Measurements from ENCODE around the gene SH3BP2. TPM values are rescaled to one million over a fixed set of nuclear protein-coding genes. Genes with fewer than 3 reads are reported as not detected.

The SH3BP2 gene
- polyA plus RNA-seq, 1 experiment = 14.8 TPM

DNA sequence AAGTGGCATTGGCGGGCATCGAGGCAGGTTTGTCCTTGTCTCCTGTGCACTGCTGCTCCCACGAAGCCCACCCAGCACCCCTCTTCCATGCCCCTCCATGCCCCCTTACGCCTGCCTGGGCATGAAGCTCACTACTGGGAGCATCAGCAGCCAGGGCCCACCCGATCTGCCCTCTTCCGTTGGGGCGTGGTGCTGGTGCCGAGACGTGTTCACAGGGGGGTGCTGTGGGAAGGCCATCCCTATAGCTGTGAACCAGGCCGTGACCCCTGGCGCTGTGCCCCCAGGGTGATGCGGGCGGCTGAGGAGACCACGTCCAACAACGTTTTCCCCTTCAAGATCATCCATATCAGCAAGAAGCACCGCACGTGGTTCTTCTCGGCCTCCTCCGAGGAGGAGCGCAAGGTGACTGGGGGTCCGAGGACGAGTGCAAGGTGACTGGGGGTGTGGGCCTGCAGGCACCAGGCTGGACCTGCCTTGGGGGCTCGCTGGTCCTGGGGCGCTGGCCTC lies 31.5 kb downstream of the SH3BP2 start:
- no peaks in the 10 kb centered on the region for H3K27me3 ChIP-seq (ENCODE audit: control insufficient read depth, insufficient read depth, low read length)
- no peak for DNase-seq (ENCODE audit: low read depth, low spot score)
- peaks cover 13% of the 10 kb centered on the region; the same call in 1 of the 2 replicates for H3K9me3 ChIP-seq (ENCODE audit: control insufficient read depth, insufficient read depth, low read length)
- H3K27ac ChIP-seq (ENCODE audit: low read depth, low read length) = no peak overlapping the region
- no peak overlapping the region for H3K4me3 ChIP-seq (ENCODE audit: low read depth, low read length)
- ChIA-PET CTCF (interaction anchor here (0.6 kb wide), 1 partner anchor 96 kb away, joined by 9 read pairs; no protein-coding TSS in a partner anchor), POLR2A (no interaction called here)
- TF ChIP-seq, protein P1, sequence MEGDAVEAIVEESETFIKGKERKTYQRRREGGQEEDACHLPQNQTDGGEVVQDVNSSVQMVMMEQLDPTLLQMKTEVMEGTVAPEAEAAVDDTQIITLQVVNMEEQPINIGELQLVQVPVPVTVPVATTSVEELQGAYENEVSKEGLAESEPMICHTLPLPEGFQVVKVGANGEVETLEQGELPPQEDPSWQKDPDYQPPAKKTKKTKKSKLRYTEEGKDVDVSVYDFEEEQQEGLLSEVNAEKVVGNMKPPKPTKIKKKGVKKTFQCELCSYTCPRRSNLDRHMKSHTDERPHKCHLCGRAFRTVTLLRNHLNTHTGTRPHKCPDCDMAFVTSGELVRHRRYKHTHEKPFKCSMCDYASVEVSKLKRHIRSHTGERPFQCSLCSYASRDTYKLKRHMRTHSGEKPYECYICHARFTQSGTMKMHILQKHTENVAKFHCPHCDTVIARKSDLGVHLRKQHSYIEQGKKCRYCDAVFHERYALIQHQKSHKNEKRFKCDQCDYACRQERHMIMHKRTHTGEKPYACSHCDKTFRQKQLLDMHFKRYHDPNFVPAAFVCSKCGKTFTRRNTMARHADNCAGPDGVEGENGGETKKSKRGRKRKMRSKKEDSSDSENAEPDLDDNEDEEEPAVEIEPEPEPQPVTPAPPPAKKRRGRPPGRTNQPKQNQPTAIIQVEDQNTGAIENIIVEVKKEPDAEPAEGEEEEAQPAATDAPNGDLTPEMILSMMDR (IDR thresholded peaks at IDR 0.05; ENCODE audit: low read depth, low read length) = no peak

DNA sequence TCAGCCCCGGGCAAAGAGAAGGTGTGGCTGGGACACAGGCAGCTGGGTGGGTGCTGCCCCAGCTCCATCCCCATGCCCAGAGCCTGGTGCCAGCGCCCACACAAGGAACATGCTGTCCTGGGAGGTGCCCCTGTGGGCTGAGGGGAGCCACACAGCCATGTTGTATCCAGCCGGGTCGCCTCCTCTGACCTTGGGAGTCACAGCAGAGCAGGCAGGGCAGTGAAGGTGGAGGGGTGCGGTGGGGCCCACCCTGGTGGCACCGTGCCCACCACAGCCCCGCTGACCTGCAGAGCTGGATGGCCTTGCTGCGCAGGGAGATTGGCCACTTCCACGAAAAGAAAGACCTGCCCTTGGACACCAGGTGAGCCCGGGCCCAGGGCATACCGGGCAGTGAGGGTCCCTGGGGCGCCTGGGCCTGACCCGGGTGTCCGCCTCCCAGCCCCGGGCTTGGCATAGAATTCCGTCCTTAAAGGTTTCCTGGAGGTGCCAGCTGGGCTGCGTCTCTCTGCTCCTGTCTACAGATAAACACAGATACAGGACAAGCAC lies 32.0 kb downstream of the SH3BP2 start:
- no peak for DNase-seq (ENCODE audit: low read depth, low spot score)
- CTCF ChIA-PET = no interaction called here
- POLR2A ChIA-PET = no interaction called here
- Histone ChIP-seq H3K4me3 (ENCODE audit: low read depth, low read length) (no peak overlapping the region), H3K9me3 (ENCODE audit: control insufficient read depth, insufficient read depth, low read length) (peaks cover 13% of the 10 kb centered on the region; the same call in 1 of the 2 replicates), H3K27ac (ENCODE audit: low read depth, low read length) (no peak overlapping the region), H3K27me3 (ENCODE audit: control insufficient read depth, insufficient read depth, low read length) (no peaks in the 10 kb centered on the region)
- TF ChIP-seq, protein P1 (IDR thresholded peaks at IDR 0.05; ENCODE audit: low read depth, low read length) = no peak

DNA sequence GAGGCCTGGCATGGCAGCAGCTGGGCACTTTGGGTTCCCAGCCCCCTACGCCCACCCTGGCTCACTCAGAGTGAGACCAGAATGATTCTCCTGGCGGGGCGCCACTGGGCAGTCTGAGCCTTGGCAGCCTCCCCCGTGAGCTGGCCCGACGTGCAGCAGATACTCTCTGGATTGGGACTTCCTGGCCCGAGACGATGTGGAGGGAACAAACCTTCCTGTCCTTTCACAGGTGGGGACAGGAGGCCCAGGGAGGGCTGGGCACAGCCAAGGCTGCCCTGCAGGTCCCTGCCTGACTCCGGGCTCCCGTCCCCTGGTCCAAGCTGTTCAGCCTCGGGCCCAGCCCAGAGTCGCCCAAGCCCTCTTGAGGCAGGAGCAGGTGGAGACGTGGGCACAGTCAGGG lies 32.9 kb downstream of the SH3BP2 start:
- CTCF ChIA-PET = no interaction called here
- no peaks in the 10 kb centered on the region for H3K27me3 ChIP-seq (ENCODE audit: control insufficient read depth, insufficient read depth, low read length)
- POLR2A ChIA-PET = no interaction called here
- no peak overlapping the region for H3K27ac ChIP-seq (ENCODE audit: low read depth, low read length)
- peaks cover 13% of the 10 kb centered on the region; the same call in 1 of the 2 replicates for H3K9me3 ChIP-seq (ENCODE audit: control insufficient read depth, insufficient read depth, low read length)
- DNase-seq (ENCODE audit: low read depth, low spot score) = no peak
- no peak overlapping the region for H3K4me3 ChIP-seq (ENCODE audit: low read depth, low read length)
- TF ChIP-seq, protein P1 (IDR thresholded peaks at IDR 0.05; ENCODE audit: low read depth, low read length) = no peak

DNA sequence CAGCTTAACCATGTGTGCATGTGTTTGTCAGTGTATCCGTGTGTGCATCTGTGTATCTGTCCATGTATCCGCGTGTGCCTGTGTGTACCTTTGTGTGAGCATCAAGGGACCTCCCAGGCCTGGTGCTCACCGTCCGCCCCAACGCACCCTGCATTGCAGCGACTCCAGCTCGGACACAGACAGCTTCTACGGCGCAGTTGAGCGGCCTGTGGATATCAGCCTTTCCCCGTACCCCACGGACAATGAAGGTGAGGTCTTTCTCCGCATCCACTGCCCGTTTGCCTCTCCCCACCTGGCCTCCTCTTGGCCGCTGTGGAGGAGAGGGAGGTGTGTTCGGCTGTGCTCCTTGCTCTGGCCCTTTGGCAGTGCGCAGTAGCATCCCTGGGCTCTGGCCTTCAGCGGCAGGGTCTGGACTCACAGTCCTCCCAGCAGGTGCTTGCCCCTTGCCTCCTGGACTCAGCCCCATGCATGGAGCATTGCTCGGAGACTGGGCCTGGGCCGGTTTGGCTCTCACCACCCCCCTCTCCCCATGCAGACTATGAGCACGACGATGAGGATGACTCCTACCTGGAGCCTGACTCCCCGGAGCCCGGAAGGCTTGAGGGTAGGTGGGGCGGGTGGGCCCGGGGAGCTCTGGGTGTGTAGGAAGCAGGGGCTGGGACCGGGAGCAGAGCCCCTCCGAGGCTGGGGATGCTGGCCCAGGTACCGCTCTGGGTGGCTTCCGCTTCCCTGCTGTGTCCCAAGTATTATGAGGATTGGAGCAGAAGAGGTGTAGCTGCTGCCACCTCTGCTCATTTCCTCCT lies 34.4 kb downstream of the SH3BP2 start:
- TF ChIP-seq, protein P1 (IDR thresholded peaks at IDR 0.05; ENCODE audit: low read depth, low read length) = no peak
- ChIA-PET POLR2A (no interaction called here), CTCF (no interaction called here)
- Histone ChIP-seq H3K27me3 (ENCODE audit: control insufficient read depth, insufficient read depth, low read length) (no peaks in the 10 kb centered on the region), H3K9me3 (ENCODE audit: control insufficient read depth, insufficient read depth, low read length) (peaks cover 13% of the 10 kb centered on the region; the same call in 1 of the 2 replicates), H3K4me3 (ENCODE audit: low read depth, low read length) (no peak overlapping the region), H3K27ac (ENCODE audit: low read depth, low read length) (no peak overlapping the region)
- DNase-seq (ENCODE audit: low read depth, low spot score) = no peak
